DMS153 (cell line): ENCODE data around the gene BRD7.

ENCODE experiments used
- DNase-seq: peaks from one replicate; lab custom pipeline; 2025; lab: John Stamatoyannopoulos, UW

Gene BRD7

GRCh38 chr16:50389900-50390299 is 21.1 kb upstream of the BRD7 start:
- no peak for DNase-seq

GRCh38 chr16:50388496-50388895 is 19.7 kb upstream of the BRD7 start:
- DNase-seq: no peak

- DNase-seq: no peak
These were observed 18.0 kb upstream of the BRD7 start for GRCh38 chr16:50386774-50387173.

GRCh38 chr16:50386139-50386538 is 17.4 kb upstream of the BRD7 start:
- DNase-seq: no peak

- DNase-seq: no peak
These were observed 15.8 kb upstream of the BRD7 start for GRCh38 chr16:50384500-50385135.

- no peak for DNase-seq
These were observed 13.1 kb upstream of the BRD7 start for GRCh38 chr16:50381679-50382440.

- DNase-seq: no peak
These were observed 9.6 kb upstream of the BRD7 start for GRCh38 chr16:50378417-50378816.

- no peak for DNase-seq
These were observed 8.2 kb upstream of the BRD7 start for GRCh38 chr16:50377001-50377400.

- no peak for DNase-seq
These were observed 5.0 kb upstream of the BRD7 start for GRCh38 chr16:50373780-50374179.

GRCh38 chr16:50373345-50373701 is 4.5 kb upstream of the BRD7 start:
- DNase-seq: no peak

GRCh38 chr16:50372611-50373344 is 4.0 kb upstream of the BRD7 start:
- DNase-seq: peak; percentile 9

GRCh38 chr16:50371936-50372595 is 3.3 kb upstream of the BRD7 start:
- DNase-seq: no peak

- DNase-seq: no peak
These were observed 2.4 kb upstream of the BRD7 start for GRCh38 chr16:50371036-50371716.

GRCh38 chr16:50369133-50369804 is 481 bp upstream of the BRD7 start:
- no peak for DNase-seq

GRCh38 chr16:50367777-50368409 is 895 bp downstream of the BRD7 start:
- DNase-seq: no peak

GRCh38 chr16:50365791-50366575 is 2.8 kb downstream of the BRD7 start:
- DNase-seq: no peak

GRCh38 chr16:50363656-50364055 is 5.1 kb downstream of the BRD7 start:
- DNase-seq: no peak

GRCh38 chr16:50360779-50361178 is 8.0 kb downstream of the BRD7 start:
- DNase-seq: no peak

GRCh38 chr16:50360033-50360778 is 8.6 kb downstream of the BRD7 start:
- no peak for DNase-seq
